ENCODE results near the gene DIP2A. TPM values are rescaled to one million over a fixed set of nuclear protein-coding genes. Genes with fewer than 3 reads are reported as not detected.
"Not testable (repeated sequence)": the region's sequence is repeated elsewhere in the genome, so short reads cannot be mapped to it uniquely, and the experiment has no call there.

The DIP2A gene
- total and polyA plus RNA-seq, 3 donors from 2014 or later: 42.5 to 104 (median 94.3) TPM

- Histone ChIP-seq H3K27ac (no peak overlapping the region), H3K9me3 (no peaks in the 10 kb centered on the region), H3K4me1 (no peaks in the 10 kb centered on the region), H3K4me3 (no peak overlapping the region), H3K36me3 (ENCODE audit: low read depth, missing control alignments) (no peaks in the 10 kb centered on the region), H3K27me3 (no peaks in the 10 kb centered on the region)
- TF ChIP-seq CTCF (IDR thresholded peaks at IDR 0.05) (no peak), POLR2A (IDR thresholded peaks at IDR 0.05) (no peak)
- WGBS, 2 donors: 65 to 67% methylated on average over 8 of the region's 8 CpGs
- intact Hi-C loops (cut with DNase I; ENCODE audit: low total_unique reads): no loop called here
- peak; percentile 28 for DNase-seq
These were observed 14.8 kb upstream of the DIP2A start for GRCh38 chr21:46443910-46444309.

GRCh38 chr21:46448108-46448507, 10.6 kb upstream of the DIP2A start:
- H3K36me3 ChIP-seq (ENCODE audit: low read depth, missing control alignments): no peaks in the 10 kb centered on the region
- peaks cover 6% of the 10 kb centered on the region for H3K4me1 ChIP-seq
- H3K9me3 ChIP-seq: no peaks in the 10 kb centered on the region
- TF ChIP-seq POLR2A (IDR thresholded peaks at IDR 0.05) (no peak), CTCF (IDR thresholded peaks at IDR 0.05) (no peak)
- H3K27ac ChIP-seq: no peak overlapping the region
- intact Hi-C loops (cut with DNase I; ENCODE audit: low total_unique reads): no loop called here
- H3K27me3 ChIP-seq: no peaks in the 10 kb centered on the region
- DNase-seq: no peak
- WGBS, 2 donors: 93 to 98% methylated on average over 5 of the region's 5 CpGs
- H3K4me3 ChIP-seq: no peak overlapping the region

- H3K27ac ChIP-seq; H3K4me3 ChIP-seq; H3K9me3 ChIP-seq; H3K36me3 ChIP-seq (ENCODE audit: low read depth, missing control alignments); intact Hi-C loops (cut with DNase I; ENCODE audit: low total_unique reads); DNase-seq; H3K4me1 ChIP-seq; H3K27me3 ChIP-seq: not testable (repeated sequence)
- 94% methylated on average over 6 of the region's 6 CpGs for WGBS, 2 donors
These were observed 9.8 kb upstream of the DIP2A start for GRCh38 chr21:46448855-46449254.

GRCh38 chr21:46452710-46453109, 6.0 kb upstream of the DIP2A start:
- Histone ChIP-seq H3K36me3 (ENCODE audit: low read depth, missing control alignments) (no peaks in the 10 kb centered on the region), H3K27me3 (no peaks in the 10 kb centered on the region), H3K9me3 (no peaks in the 10 kb centered on the region), H3K4me1 (peaks cover 40% of the 10 kb centered on the region), H3K27ac (no peak overlapping the region), H3K4me3 (no peak overlapping the region)
- intact Hi-C loops (cut with DNase I; ENCODE audit: low total_unique reads): no loop called here
- 94 to 98% methylated on average over 5 of the region's 5 CpGs for WGBS, 2 donors
- DNase-seq: no peak
- TF ChIP-seq POLR2A (IDR thresholded peaks at IDR 0.05): no peak
- TF ChIP-seq CTCF (IDR thresholded peaks at IDR 0.05): no peak

GRCh38 chr21:46454142-46454541, 4.5 kb upstream of the DIP2A start:
- intact Hi-C loops (cut with DNase I; ENCODE audit: low total_unique reads): no loop called here
- WGBS, 2 donors: 42 to 49% methylated on average over 3 of the region's 3 CpGs

GRCh38 chr21:46454634-46455390, 3.9 kb upstream of the DIP2A start:
- TF ChIP-seq POLR2A (IDR thresholded peaks at IDR 0.05) (no peak), CTCF (IDR thresholded peaks at IDR 0.05) (no peak)
- no peaks in the 10 kb centered on the region for H3K9me3 ChIP-seq
- DNase-seq: peak; percentile 77
- H3K27me3 ChIP-seq: no peaks in the 10 kb centered on the region
- intact Hi-C loops (cut with DNase I; ENCODE audit: low total_unique reads): no loop called here
- no peaks in the 10 kb centered on the region for H3K36me3 ChIP-seq (ENCODE audit: low read depth, missing control alignments)
- 59 to 68% methylated on average over 4 of the region's 4 CpGs for WGBS, 2 donors
- H3K4me3 ChIP-seq: no peak overlapping the region
- no peak overlapping the region for H3K27ac ChIP-seq
- H3K4me1 ChIP-seq: peaks cover 41% of the 10 kb centered on the region

More at GRCh38 chr21:46454142-46454541, 4.5 kb upstream of the DIP2A start:
- Histone ChIP-seq H3K4me3 (no peak overlapping the region), H3K4me1 (peaks cover 40% of the 10 kb centered on the region), H3K36me3 (ENCODE audit: low read depth, missing control alignments) (no peaks in the 10 kb centered on the region), H3K9me3 (no peaks in the 10 kb centered on the region), H3K27ac (no peak overlapping the region), H3K27me3 (no peaks in the 10 kb centered on the region)
- no peak for DNase-seq
- TF ChIP-seq POLR2A (IDR thresholded peaks at IDR 0.05): no peak
